ENCODE measurements around the gene GALNTL6.

The GALNTL6 gene

GRCh38 chr4:172009446-172010230 lies 196.4 kb downstream of the GALNTL6 start:
- Histone ChIP-seq H3K9ac (ENCODE audit: low read depth, low read length) (no peak overlapping the region), H3K4me2 (ENCODE audit: low read length) (no peak overlapping the region), H3K9me3 (replicated peaks; ENCODE audit: low read length) (no peaks in the 10 kb centered on the region)

GRCh38 chr4:172011196-172011595 lies 198.0 kb downstream of the GALNTL6 start:
- H3K4me3 ChIP-seq (ENCODE audit: low read length): no peak overlapping the region
- no peaks in the 10 kb centered on the region for H3K9me3 ChIP-seq (replicated peaks; ENCODE audit: low read length)
- H3K27me3 ChIP-seq (ENCODE audit: control insufficient read depth, insufficient read depth, low read length): no peaks in the 10 kb centered on the region
- no peak overlapping the region for H3K4me2 ChIP-seq (ENCODE audit: low read length)
- no peaks in the 10 kb centered on the region for H3K4me1 ChIP-seq (ENCODE audit: control insufficient read depth, insufficient read depth, low read length)
- H3K36me3 ChIP-seq (ENCODE audit: insufficient read depth, low read length): no peaks in the 10 kb centered on the region
- H3K9ac ChIP-seq (ENCODE audit: low read depth, low read length): no peak overlapping the region

More at GRCh38 chr4:172009446-172010230, 196.4 kb downstream of the GALNTL6 start:
- H3K27me3 ChIP-seq (ENCODE audit: control insufficient read depth, insufficient read depth, low read length): no peaks in the 10 kb centered on the region
- H3K36me3 ChIP-seq (ENCODE audit: insufficient read depth, low read length): no peaks in the 10 kb centered on the region
- H3K4me3 ChIP-seq (ENCODE audit: low read length): no peak overlapping the region
- no peaks in the 10 kb centered on the region for H3K4me1 ChIP-seq (ENCODE audit: control insufficient read depth, insufficient read depth, low read length)

- Histone ChIP-seq H3K36me3 (ENCODE audit: insufficient read depth, low read length) (no peaks in the 10 kb centered on the region), H3K4me1 (ENCODE audit: control insufficient read depth, insufficient read depth, low read length) (no peaks in the 10 kb centered on the region), H3K27me3 (ENCODE audit: control insufficient read depth, insufficient read depth, low read length) (no peaks in the 10 kb centered on the region), H3K9me3 (replicated peaks; ENCODE audit: low read length) (no peaks in the 10 kb centered on the region), H3K4me2 (ENCODE audit: low read length) (no peak overlapping the region), H3K9ac (ENCODE audit: low read depth, low read length) (no peak overlapping the region), H3K4me3 (ENCODE audit: low read length) (no peak overlapping the region)
Measured at GRCh38 chr4:172018358-172018757, 205.2 kb downstream of the GALNTL6 start.

- Histone ChIP-seq H3K4me1 (ENCODE audit: control insufficient read depth, insufficient read depth, low read length) (no peaks in the 10 kb centered on the region), H3K4me2 (ENCODE audit: low read length) (no peak overlapping the region), H3K9ac (ENCODE audit: low read depth, low read length) (no peak overlapping the region), H3K36me3 (ENCODE audit: insufficient read depth, low read length) (no peaks in the 10 kb centered on the region), H3K27me3 (ENCODE audit: control insufficient read depth, insufficient read depth, low read length) (no peaks in the 10 kb centered on the region), H3K9me3 (replicated peaks; ENCODE audit: low read length) (no peaks in the 10 kb centered on the region), H3K4me3 (ENCODE audit: low read length) (no peak overlapping the region)
Measured at GRCh38 chr4:172035562-172035961, 222.4 kb downstream of the GALNTL6 start.

GRCh38 chr4:172040766-172041165 lies 227.6 kb downstream of the GALNTL6 start:
- H3K4me2 ChIP-seq (ENCODE audit: low read length): no peak overlapping the region
- no peaks in the 10 kb centered on the region for H3K36me3 ChIP-seq (ENCODE audit: insufficient read depth, low read length)
- no peak overlapping the region for H3K9ac ChIP-seq (ENCODE audit: low read depth, low read length)
- no peak overlapping the region for H3K4me3 ChIP-seq (ENCODE audit: low read length)
- H3K9me3 ChIP-seq (replicated peaks; ENCODE audit: low read length): no peaks in the 10 kb centered on the region
- H3K27me3 ChIP-seq (ENCODE audit: control insufficient read depth, insufficient read depth, low read length): no peaks in the 10 kb centered on the region
- H3K4me1 ChIP-seq (ENCODE audit: control insufficient read depth, insufficient read depth, low read length): no peaks in the 10 kb centered on the region

GRCh38 chr4:172042714-172043114 lies 229.5 kb downstream of the GALNTL6 start:
- H3K4me1 ChIP-seq (ENCODE audit: control insufficient read depth, insufficient read depth, low read length): no peaks in the 10 kb centered on the region
- H3K9me3 ChIP-seq (replicated peaks; ENCODE audit: low read length): no peaks in the 10 kb centered on the region
- H3K4me3 ChIP-seq (ENCODE audit: low read length): no peak overlapping the region
- H3K36me3 ChIP-seq (ENCODE audit: insufficient read depth, low read length): no peaks in the 10 kb centered on the region
- H3K27me3 ChIP-seq (ENCODE audit: control insufficient read depth, insufficient read depth, low read length): no peaks in the 10 kb centered on the region
- H3K9ac ChIP-seq (ENCODE audit: low read depth, low read length): no peak overlapping the region
- H3K4me2 ChIP-seq (ENCODE audit: low read length): no peak overlapping the region

- Histone ChIP-seq H3K9me3 (replicated peaks; ENCODE audit: low read length) (no peaks in the 10 kb centered on the region), H3K4me2 (ENCODE audit: low read length) (no peak overlapping the region), H3K4me1 (ENCODE audit: control insufficient read depth, insufficient read depth, low read length) (no peaks in the 10 kb centered on the region), H3K4me3 (ENCODE audit: low read length) (no peak overlapping the region), H3K9ac (ENCODE audit: low read depth, low read length) (no peak overlapping the region), H3K36me3 (ENCODE audit: insufficient read depth, low read length) (no peaks in the 10 kb centered on the region), H3K27me3 (ENCODE audit: control insufficient read depth, insufficient read depth, low read length) (no peaks in the 10 kb centered on the region)
Measured at GRCh38 chr4:172045981-172046380, 232.8 kb downstream of the GALNTL6 start.

GRCh38 chr4:172048666-172049065 lies 235.5 kb downstream of the GALNTL6 start:
- Histone ChIP-seq H3K9ac (ENCODE audit: low read depth, low read length) (no peak overlapping the region), H3K27me3 (ENCODE audit: control insufficient read depth, insufficient read depth, low read length) (no peaks in the 10 kb centered on the region), H3K9me3 (replicated peaks; ENCODE audit: low read length) (no peaks in the 10 kb centered on the region), H3K4me2 (ENCODE audit: low read length) (no peak overlapping the region), H3K36me3 (ENCODE audit: insufficient read depth, low read length) (no peaks in the 10 kb centered on the region), H3K4me1 (ENCODE audit: control insufficient read depth, insufficient read depth, low read length) (no peaks in the 10 kb centered on the region), H3K4me3 (ENCODE audit: low read length) (no peak overlapping the region)

GRCh38 chr4:172050911-172051310 lies 237.7 kb downstream of the GALNTL6 start:
- H3K4me3 ChIP-seq (ENCODE audit: low read length): no peak overlapping the region
- no peaks in the 10 kb centered on the region for H3K36me3 ChIP-seq (ENCODE audit: insufficient read depth, low read length)
- no peak overlapping the region for H3K9ac ChIP-seq (ENCODE audit: low read depth, low read length)
- no peaks in the 10 kb centered on the region for H3K4me1 ChIP-seq (ENCODE audit: control insufficient read depth, insufficient read depth, low read length)
- H3K9me3 ChIP-seq (replicated peaks; ENCODE audit: low read length): no peaks in the 10 kb centered on the region
- H3K4me2 ChIP-seq (ENCODE audit: low read length): no peak overlapping the region
- H3K27me3 ChIP-seq (ENCODE audit: control insufficient read depth, insufficient read depth, low read length): no peaks in the 10 kb centered on the region

- Histone ChIP-seq H3K9me3 (replicated peaks; ENCODE audit: low read length) (no peaks in the 10 kb centered on the region), H3K27me3 (ENCODE audit: control insufficient read depth, insufficient read depth, low read length) (no peaks in the 10 kb centered on the region)
Measured at GRCh38 chr4:172055046-172055445, 241.8 kb downstream of the GALNTL6 start.

GRCh38 chr4:172055498-172055897 lies 242.3 kb downstream of the GALNTL6 start:
- Histone ChIP-seq H3K36me3 (ENCODE audit: insufficient read depth, low read length) (no peaks in the 10 kb centered on the region), H3K4me1 (ENCODE audit: control insufficient read depth, insufficient read depth, low read length) (no peaks in the 10 kb centered on the region), H3K4me3 (ENCODE audit: low read length) (no peak overlapping the region), H3K9me3 (replicated peaks; ENCODE audit: low read length) (no peaks in the 10 kb centered on the region), H3K27me3 (ENCODE audit: control insufficient read depth, insufficient read depth, low read length) (no peaks in the 10 kb centered on the region), H3K9ac (ENCODE audit: low read depth, low read length) (no peak overlapping the region), H3K4me2 (ENCODE audit: low read length) (no peak overlapping the region)

More at GRCh38 chr4:172055046-172055445, 241.8 kb downstream of the GALNTL6 start:
- H3K9ac ChIP-seq (ENCODE audit: low read depth, low read length): no peak overlapping the region
- no peaks in the 10 kb centered on the region for H3K36me3 ChIP-seq (ENCODE audit: insufficient read depth, low read length)
- no peak overlapping the region for H3K4me2 ChIP-seq (ENCODE audit: low read length)
- H3K4me1 ChIP-seq (ENCODE audit: control insufficient read depth, insufficient read depth, low read length): no peaks in the 10 kb centered on the region
- H3K4me3 ChIP-seq (ENCODE audit: low read length): no peak overlapping the region

GRCh38 chr4:172061204-172061603 lies 248.0 kb downstream of the GALNTL6 start:
- H3K27me3 ChIP-seq (ENCODE audit: control insufficient read depth, insufficient read depth, low read length): no peaks in the 10 kb centered on the region
- no peak overlapping the region for H3K9ac ChIP-seq (ENCODE audit: low read depth, low read length)
- H3K9me3 ChIP-seq (replicated peaks; ENCODE audit: low read length): no peaks in the 10 kb centered on the region
- no peak overlapping the region for H3K4me3 ChIP-seq (ENCODE audit: low read length)
- H3K4me2 ChIP-seq (ENCODE audit: low read length): no peak overlapping the region
- no peaks in the 10 kb centered on the region for H3K4me1 ChIP-seq (ENCODE audit: control insufficient read depth, insufficient read depth, low read length)
- H3K36me3 ChIP-seq (ENCODE audit: insufficient read depth, low read length): no peaks in the 10 kb centered on the region

Data from skeletal muscle satellite cell (primary cell).